Brain pericyte (primary cell): ENCODE results near the gene KCTD12.

ENCODE experiments used
- DNase-seq: peaks from one replicate; pipeline ENCODE4 v3.0.0-alpha.2; 2012; ENCODE audit warnings: low read depth, low spot score

Gene KCTD12

GRCh38 chr13:76853921-76854608 lies 32.1 kb downstream of the KCTD12 start:
- no peak for DNase-seq

- no peak for DNase-seq
These were observed 32.7 kb downstream of the KCTD12 start for GRCh38 chr13:76853481-76853880.

GRCh38 chr13:76852986-76853385 lies 33.2 kb downstream of the KCTD12 start:
- no peak for DNase-seq

- DNase-seq, result no peak
These were observed 34.2 kb downstream of the KCTD12 start for GRCh38 chr13:76851961-76852360.

- DNase-seq, result no peak
These were observed 36.7 kb downstream of the KCTD12 start for GRCh38 chr13:76849493-76849892.

- DNase-seq, result no peak
These were observed 37.6 kb downstream of the KCTD12 start for GRCh38 chr13:76848596-76848995.

GRCh38 chr13:76846363-76846762 lies 39.8 kb downstream of the KCTD12 start:
- no peak for DNase-seq

- no peak for DNase-seq
These were observed 40.3 kb downstream of the KCTD12 start for GRCh38 chr13:76845865-76846264.

GRCh38 chr13:76845367-76845766 lies 40.8 kb downstream of the KCTD12 start:
- no peak for DNase-seq

- DNase-seq, result no peak
These were observed 48.4 kb downstream of the KCTD12 start for GRCh38 chr13:76837801-76838200.

GRCh38 chr13:76836311-76836710 lies 49.9 kb downstream of the KCTD12 start:
- DNase-seq, result no peak

- DNase-seq, result no peak
These were observed 52.7 kb downstream of the KCTD12 start for GRCh38 chr13:76833441-76833954.

GRCh38 chr13:76832258-76832988 lies 53.8 kb downstream of the KCTD12 start:
- DNase-seq, result no peak

GRCh38 chr13:76830805-76831204 lies 55.4 kb downstream of the KCTD12 start:
- no peak for DNase-seq
